Measurements from ENCODE around the gene PHACTR3.
"Not testable (repeated sequence)": the region's sequence is repeated elsewhere in the genome, so short reads cannot be mapped to it uniquely, and the experiment has no call there.

- TF ChIP-seq CTCF, POLR2A (IDR thresholded peaks at IDR 0.05): not testable (repeated sequence)
Observed at GRCh38 chr20:59557733-59558529, 46.4 kb upstream of the PHACTR3 start.

All from right lobe of liver (tissue), 4 donors.